Caco-2 (cell line): Measurements from ENCODE around the gene ARHGAP25. TPM values are rescaled to one million over a fixed set of nuclear protein-coding genes. Genes with fewer than 3 reads are reported as not detected.

Experiments used
- BruUV-seq: library from RNA; stranded (reverse); fragments of 400-500 nt; replicated peaks from 2 replicates; lab custom pipeline; 2021; lab: Mats Ljungman, UMichigan
- CTCF ChIA-PET: fragments of 300-600 bp; sonication (Branson Sonifier 250); formaldehyde crosslinking; loops from one replicate; lab custom pipeline; 2022; ENCODE audit warnings: antibody characterized with exemption; lab: Charles Lee
- POLR2A ChIA-PET: fragments of 300-600 bp; sonication (Branson Sonifier 250); formaldehyde crosslinking; loops from one replicate; lab custom pipeline; 2022; ENCODE audit warnings: antibody characterized with exemption; lab: Charles Lee
- DNase-seq, 2 experiments: peaks; one replicate each; pipeline versions ENCODE4 v3.0.0 to v3.0.0-alpha.2; 2020 to 2022
- H3K27me3 ChIP-seq: replicated peaks from 2 replicates; pipeline ENCODE4 v1.6.0; 2011; ENCODE audit warnings: low read length; ENCODE audit not compliant: control insufficient read depth, insufficient read depth
- H3K36me3 ChIP-seq: 2 replicates; pipeline ENCODE4 v1.5.1; 2011; ENCODE audit warnings: low read length; ENCODE audit not compliant: control insufficient read depth, insufficient read depth
- H3K4me1 ChIP-seq: fragments of 250-450 bp; sonication (Bioruptor Pico); 2 replicates; pipeline ENCODE4 v1.5.1; 2020; ENCODE audit warnings: mild to moderate bottlenecking
- H3K4me3 ChIP-seq: 2 replicates; pipeline ENCODE4 v1.5.1; 2011; ENCODE audit warnings: low read depth, mild to moderate bottlenecking, control low read depth, low read length
- H3K9me3 ChIP-seq: fragments of 250-450 bp; sonication (Bioruptor Pico); 2 replicates; pipeline ENCODE4 v1.5.1; 2020; ENCODE audit warnings: mild to moderate bottlenecking, moderate library complexity
- H3K27ac Mint-ChIP-seq: one replicate; pipeline ENCODE4 v1.8.0; 2022; ENCODE audit warnings: mixed read lengths; ENCODE audit not compliant: unreplicated experiment
- H3K27me3 Mint-ChIP-seq: one replicate; pipeline ENCODE4 v1.8.0; 2022; ENCODE audit warnings: mixed read lengths; ENCODE audit not compliant: insufficient read depth, unreplicated experiment
- H3K36me3 Mint-ChIP-seq: one replicate; pipeline ENCODE4 v1.8.0; 2022; ENCODE audit warnings: mild to moderate bottlenecking, mixed read lengths; ENCODE audit not compliant: insufficient read depth, unreplicated experiment
- H3K4me1 Mint-ChIP-seq: one replicate; pipeline ENCODE4 v1.8.0; 2022; ENCODE audit warnings: low read depth, mixed read lengths; ENCODE audit not compliant: unreplicated experiment
- H3K4me3 Mint-ChIP-seq: one replicate; pipeline ENCODE4 v1.8.0; 2022; ENCODE audit warnings: mild to moderate bottlenecking, moderate library complexity, mixed read lengths; ENCODE audit not compliant: unreplicated experiment
- H3K9me3 Mint-ChIP-seq: one replicate; pipeline ENCODE4 v1.8.0; 2022; ENCODE audit warnings: mixed read lengths; ENCODE audit not compliant: unreplicated experiment
- intact Hi-C: fragments of 100-400 bp; cut with micrococcal nuclease; formaldehyde crosslinking; loops from one replicate; pipeline ENCODE4 v1.10.0; 2022; ENCODE audit not compliant: unreplicated experiment
- total RNA-seq: library from RNA; stranded (reverse); gene quantifications from 2 replicates; pipeline ENCODE4 v1.2.3, GENCODE V29; 2022
- TF ChIP-seq, protein P1 (sequence below), 2 experiments: fragments of 200-600 bp in 1 of 2; IDR thresholded peaks; 1 replicate in 1 of 2; 2 replicates in 1 of 2; pipeline versions ENCODE4 v1.5.1 to v1.8.0; 2011 to 2022; ENCODE audit warnings: antibody characterized with exemption in 1 of 2, control low read depth in 1 of 2, inconsistent platforms in 1 of 2, low read depth in 1 of 2, low read length in 1 of 2, mild to moderate bottlenecking in 1 of 2, moderate library complexity in 1 of 2; ENCODE audit not compliant: insufficient read depth in 1 of 2, severe bottlenecking in 1 of 2, unreplicated experiment in 1 of 2

Gene ARHGAP25
- total RNA-seq, 1 experiment from 2014 or later: 0.48 TPM

DNA sequence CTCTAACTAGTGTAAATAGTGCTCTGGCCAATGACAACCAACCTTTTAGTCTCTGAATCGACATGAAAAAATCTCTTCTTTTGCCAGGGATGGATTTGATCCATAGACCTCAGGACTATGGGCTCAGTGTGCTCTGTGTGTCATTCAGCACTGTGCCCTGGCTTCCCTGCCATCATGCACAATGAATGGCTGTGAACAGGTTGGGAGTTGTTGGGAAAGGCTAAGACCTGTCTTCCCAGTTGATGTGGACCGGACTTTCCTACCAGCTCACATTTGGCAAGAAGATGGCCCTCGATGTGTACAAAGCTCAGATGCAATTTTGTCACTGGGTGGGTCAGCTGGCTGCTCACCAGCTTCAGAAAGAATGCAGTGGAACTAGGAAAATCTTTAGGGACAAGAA, 26.0 kb upstream of the ARHGAP25 start:
- H3K27me3 Mint-ChIP-seq: peaks cover 17% of the 10 kb centered on the region
- Histone ChIP-seq H3K4me1 (no peaks in the 10 kb centered on the region; the same call in 1 of the 2 replicates), H3K27me3 (no peaks in the 10 kb centered on the region; the same call in 1 of the 2 replicates), H3K36me3 (no peaks in the 10 kb centered on the region), H3K4me3 (no peak overlapping the region), H3K9me3 (no peaks in the 10 kb centered on the region)
- no peak for DNase-seq
- no peak overlapping the region for H3K27ac Mint-ChIP-seq
- TF ChIP-seq, protein P1, sequence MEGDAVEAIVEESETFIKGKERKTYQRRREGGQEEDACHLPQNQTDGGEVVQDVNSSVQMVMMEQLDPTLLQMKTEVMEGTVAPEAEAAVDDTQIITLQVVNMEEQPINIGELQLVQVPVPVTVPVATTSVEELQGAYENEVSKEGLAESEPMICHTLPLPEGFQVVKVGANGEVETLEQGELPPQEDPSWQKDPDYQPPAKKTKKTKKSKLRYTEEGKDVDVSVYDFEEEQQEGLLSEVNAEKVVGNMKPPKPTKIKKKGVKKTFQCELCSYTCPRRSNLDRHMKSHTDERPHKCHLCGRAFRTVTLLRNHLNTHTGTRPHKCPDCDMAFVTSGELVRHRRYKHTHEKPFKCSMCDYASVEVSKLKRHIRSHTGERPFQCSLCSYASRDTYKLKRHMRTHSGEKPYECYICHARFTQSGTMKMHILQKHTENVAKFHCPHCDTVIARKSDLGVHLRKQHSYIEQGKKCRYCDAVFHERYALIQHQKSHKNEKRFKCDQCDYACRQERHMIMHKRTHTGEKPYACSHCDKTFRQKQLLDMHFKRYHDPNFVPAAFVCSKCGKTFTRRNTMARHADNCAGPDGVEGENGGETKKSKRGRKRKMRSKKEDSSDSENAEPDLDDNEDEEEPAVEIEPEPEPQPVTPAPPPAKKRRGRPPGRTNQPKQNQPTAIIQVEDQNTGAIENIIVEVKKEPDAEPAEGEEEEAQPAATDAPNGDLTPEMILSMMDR (IDR thresholded peaks at IDR 0.05; ENCODE audit: insufficient read depth in 1 of 2, low read depth in 1 of 2, low read length in 1 of 2, severe bottlenecking in 1 of 2, unreplicated experiment in 1 of 2): no peak
- no TSS peak for BruUV-seq
- POLR2A ChIA-PET: no interaction called here
- no peaks in the 10 kb centered on the region for H3K9me3 Mint-ChIP-seq
- H3K4me1 Mint-ChIP-seq: no peaks in the 10 kb centered on the region
- no peak overlapping the region for H3K4me3 Mint-ChIP-seq
- intact Hi-C loops: loop anchor here (1.0 kb wide), 2 partner anchors 193 to 217 kb away; no protein-coding TSS in a partner anchor
- H3K36me3 Mint-ChIP-seq: no peaks in the 10 kb centered on the region
- CTCF ChIA-PET: interaction anchor here (1.0 to 2.1 kb wide), 11 partner anchors 12 to 268 kb away, joined by 3 to 30 read pairs (median 4); partner anchors contain the start of genes APLF and FBXO48

DNA sequence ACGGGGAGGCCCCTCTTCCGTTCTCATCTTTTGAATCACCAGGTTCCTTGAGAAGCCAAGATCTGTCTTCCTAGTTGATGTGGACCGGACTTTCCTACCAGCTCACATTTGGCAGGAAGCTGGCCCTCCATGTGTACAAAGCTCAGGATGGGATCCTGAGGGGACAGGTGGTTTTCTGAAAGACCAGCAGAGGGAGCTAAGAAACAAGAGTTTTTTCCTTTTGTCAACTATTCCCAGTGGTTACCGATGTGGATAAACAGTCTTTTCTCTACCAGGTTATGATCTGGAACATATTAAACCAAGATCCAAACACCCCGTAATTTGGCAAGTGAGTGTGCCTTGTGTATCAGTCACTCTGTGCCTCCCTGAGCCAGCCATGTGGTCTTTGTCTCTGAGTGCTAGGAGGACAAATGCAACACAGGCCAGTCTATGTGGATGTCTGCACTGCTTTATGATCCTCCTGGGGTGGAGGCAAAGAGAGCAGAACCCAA, 25.1 kb upstream of the ARHGAP25 start:
- POLR2A ChIA-PET: no interaction called here
- no peaks in the 10 kb centered on the region for H3K36me3 ChIP-seq
- H3K27me3 ChIP-seq: no peaks in the 10 kb centered on the region; the same call in 1 of the 2 replicates
- CTCF ChIA-PET: interaction anchor here (0.6 to 2.1 kb wide), 19 partner anchors 9 to 269 kb away, joined by 3 to 30 read pairs (median 4); partner anchors contain the start of genes APLF and FBXO48
- Mint-ChIP-seq H3K27ac (no peak overlapping the region), H3K4me3 (no peak overlapping the region), H3K9me3 (no peaks in the 10 kb centered on the region), H3K36me3 (no peaks in the 10 kb centered on the region), H3K4me1 (no peaks in the 10 kb centered on the region), H3K27me3 (peaks cover 25% of the 10 kb centered on the region)
- no TSS peak for BruUV-seq
- DNase-seq: peak in 1 of 2 experiments; percentile 41
- TF ChIP-seq, protein P1 (IDR thresholded peaks at IDR 0.05; ENCODE audit: insufficient read depth in 1 of 2, low read depth in 1 of 2, low read length in 1 of 2, severe bottlenecking in 1 of 2, unreplicated experiment in 1 of 2): peak; percentile 70 to 78
- no peak overlapping the region for H3K4me3 ChIP-seq
- intact Hi-C loops: loop anchor here (1.0 kb wide), 2 partner anchors 192 to 216 kb away; no protein-coding TSS in a partner anchor
- H3K9me3 ChIP-seq: no peaks in the 10 kb centered on the region
- no peaks in the 10 kb centered on the region; the same call in 1 of the 2 replicates for H3K4me1 ChIP-seq

DNA sequence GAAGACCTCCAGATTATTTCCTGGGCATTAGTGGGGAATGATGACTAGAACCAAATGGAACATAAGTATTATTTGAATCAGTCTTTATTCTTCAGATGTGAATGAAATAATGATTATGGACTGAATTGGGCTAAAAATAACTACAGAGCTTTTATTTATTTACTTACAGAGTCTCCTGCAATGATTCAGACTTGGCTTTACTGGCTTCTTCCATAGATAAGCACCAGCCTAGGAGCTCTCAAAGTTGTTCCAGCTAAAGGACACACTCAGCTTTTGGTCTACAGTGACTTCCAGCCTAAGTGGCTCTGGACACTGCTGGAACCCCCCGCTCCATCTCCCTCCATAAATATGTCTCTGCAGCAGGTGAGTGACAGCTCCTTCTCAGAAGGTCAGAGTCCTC, 24.3 kb upstream of the ARHGAP25 start:
- no peaks in the 10 kb centered on the region for H3K9me3 Mint-ChIP-seq
- H3K27me3 Mint-ChIP-seq: peaks cover 26% of the 10 kb centered on the region
- no peak overlapping the region for H3K4me3 Mint-ChIP-seq
- Histone ChIP-seq H3K4me3 (no peak overlapping the region), H3K4me1 (no peaks in the 10 kb centered on the region; the same call in 1 of the 2 replicates), H3K36me3 (no peaks in the 10 kb centered on the region), H3K9me3 (no peaks in the 10 kb centered on the region), H3K27me3 (peaks cover 2% of the 10 kb centered on the region; the same call in 1 of the 2 replicates)
- intact Hi-C loops: no loop called here
- ChIA-PET POLR2A (no interaction called here), CTCF (interaction anchor here (1.3 to 2.1 kb wide), 3 partner anchors 215 to 247 kb away, joined by 5 to 13 read pairs (median 8); no protein-coding TSS in a partner anchor)
- TF ChIP-seq, protein P1 (IDR thresholded peaks at IDR 0.05; ENCODE audit: insufficient read depth in 1 of 2, low read depth in 1 of 2, low read length in 1 of 2, severe bottlenecking in 1 of 2, unreplicated experiment in 1 of 2): no peak
- no TSS peak for BruUV-seq
- no peak for DNase-seq
- H3K36me3 Mint-ChIP-seq: no peaks in the 10 kb centered on the region
- no peak overlapping the region for H3K27ac Mint-ChIP-seq
- no peaks in the 10 kb centered on the region for H3K4me1 Mint-ChIP-seq
